RWPE1 (cell line): Measurements from ENCODE around the gene THOC7.
A peak's percentile ranks its signal among the peaks of the same experiment; 100 is the strongest.

Source experiments
- CTCF ChIA-PET: fragments of 350-600 bp; sonication (Branson Sonifier 250); formaldehyde crosslinking; extraction: SDS; loops from one replicate; lab custom pipeline; 2021; lab: Yijun Ruan, JAX
- POLR2A ChIA-PET: fragments of 400-600 bp; formaldehyde crosslinking; extraction: SDS; loops from one replicate; lab custom pipeline; 2020; ENCODE audit warnings: antibody characterized with exemption; ENCODE audit not compliant: low non-redundant PET; lab: Yijun Ruan, JAX
- DNase-seq: peaks from one replicate; pipeline ENCODE4 v3.0.0; 2012; ENCODE audit warnings: low spot score
- H3K27ac ChIP-seq: fragments of 450-650 bp; 2 replicates; pipeline ENCODE4 v1.5.1; 2017
- CTCF ChIP-seq: fragments of 450-650 bp; conservative IDR thresholded peaks from 2 replicates; pipeline ENCODE4 v1.5.1; 2017; ENCODE audit warnings: low read depth, mild to moderate bottlenecking

Gene THOC7

GRCh38 chr3:63910001-63910400 lies 46.4 kb upstream of the THOC7 start:
- H3K27ac ChIP-seq = no peak overlapping the region
- ChIA-PET POLR2A (no interaction called here), CTCF (interaction anchor here (0.6 kb wide), 1 partner anchor 60 kb away, joined by 3 read pairs; no protein-coding TSS in a partner anchor)
- DNase-seq = no peak
- no peak for TF ChIP-seq CTCF

DNA sequence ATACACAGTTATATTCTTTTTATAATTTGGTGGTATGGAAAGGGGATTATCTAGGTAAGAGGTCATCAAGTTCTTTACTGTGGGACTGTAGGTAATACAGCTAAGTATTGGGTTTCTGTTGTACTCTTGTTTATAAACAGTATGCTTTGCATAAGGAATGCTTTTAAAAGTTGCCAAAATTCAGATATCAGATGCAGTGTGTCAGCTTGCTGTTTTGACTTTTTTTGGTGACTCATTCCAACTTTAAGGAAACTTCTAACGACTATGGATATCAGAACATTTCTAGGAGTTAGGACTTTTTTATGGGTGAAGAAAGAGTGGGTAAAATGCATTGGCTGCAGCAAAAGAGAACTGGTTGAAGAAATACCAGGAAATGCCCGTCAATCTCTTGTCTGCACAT lies 45.8 kb upstream of the THOC7 start:
- CTCF ChIA-PET = no interaction called here
- TF ChIP-seq CTCF = no peak
- no peak overlapping the region for H3K27ac ChIP-seq
- POLR2A ChIA-PET = no interaction called here
- DNase-seq = no peak

DNA sequence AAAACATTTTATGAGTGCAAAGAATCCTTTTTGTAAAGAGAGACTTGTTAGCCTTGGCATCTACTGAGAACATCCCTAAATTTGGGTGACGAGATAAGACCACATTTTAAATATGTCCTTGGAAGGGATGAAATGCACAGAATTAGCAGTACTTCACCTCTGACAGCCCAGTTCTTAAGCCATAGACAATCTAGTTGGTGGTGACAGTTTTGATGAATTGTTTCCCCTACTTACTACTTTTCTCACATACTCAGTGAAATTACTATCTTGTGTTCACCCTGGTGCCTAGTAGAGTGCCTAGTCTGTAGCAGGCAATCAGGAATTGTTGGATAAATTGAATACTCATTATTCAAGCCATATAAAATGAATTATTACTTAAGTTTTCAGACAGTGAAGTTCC lies 45.2 kb upstream of the THOC7 start:
- CTCF ChIA-PET = no interaction called here
- TF ChIP-seq CTCF = no peak
- POLR2A ChIA-PET = no interaction called here
- DNase-seq = no peak
- no peak overlapping the region for H3K27ac ChIP-seq

DNA sequence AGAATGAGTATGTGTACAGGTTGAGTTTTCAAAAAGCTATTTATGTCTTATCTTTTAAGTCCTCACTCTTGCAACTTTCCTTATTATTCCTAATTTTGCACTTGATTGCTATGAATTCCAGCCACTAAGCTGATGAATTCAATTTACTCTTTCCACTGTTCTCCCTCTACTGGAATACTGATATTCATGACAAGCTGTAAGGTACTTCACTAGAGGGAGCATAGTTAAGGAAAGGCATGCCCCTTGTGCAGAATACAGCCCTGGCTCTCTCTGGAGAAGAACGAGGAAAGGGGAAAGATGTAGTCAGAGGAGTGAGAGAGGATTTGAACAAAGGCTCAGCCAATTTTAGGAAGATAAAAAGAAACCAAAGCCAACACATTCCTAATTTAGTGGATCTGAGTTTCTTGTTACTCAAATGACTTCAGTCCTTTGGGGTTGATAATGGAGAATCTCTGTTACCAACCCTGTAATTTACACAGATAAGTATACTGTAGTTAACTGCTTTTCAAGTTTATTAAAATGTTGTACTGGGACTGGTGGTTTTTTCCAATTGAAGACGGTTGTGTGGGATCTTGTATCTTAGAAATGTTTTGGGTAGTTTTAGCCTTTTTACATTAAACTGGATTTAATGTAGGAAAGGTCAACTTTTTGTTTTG lies 44.6 kb upstream of the THOC7 start:
- ChIA-PET POLR2A (no interaction called here), CTCF (no interaction called here)
- no peak overlapping the region for H3K27ac ChIP-seq
- TF ChIP-seq CTCF = peak; percentile 13; the same call in 1 of the 2 replicates
- DNase-seq = no peak

- no peak for DNase-seq
- CTCF ChIA-PET = no interaction called here
- TF ChIP-seq CTCF = no peak
- POLR2A ChIA-PET = no interaction called here
- no peak overlapping the region for H3K27ac ChIP-seq
Observed at GRCh38 chr3:63905731-63906620, 42.4 kb upstream of the THOC7 start.

- POLR2A ChIA-PET = no interaction called here
- CTCF ChIA-PET = no interaction called here
- no peak for DNase-seq
- no peak for TF ChIP-seq CTCF
- no peak overlapping the region for H3K27ac ChIP-seq
Observed at GRCh38 chr3:63900459-63900858, 36.9 kb upstream of the THOC7 start.
